Stomach (tissue), 19 donors: Measurements from ENCODE around the gene PANK1. TPM values are rescaled to one million over a fixed set of nuclear protein-coding genes. Genes with fewer than 3 reads are reported as not detected.

Experiments used
- DNase-seq, 2 donors: peaks; one replicate each; pipeline versions ENCODE4 v3.0.0 to v3.0.0-alpha.2; 2013 to 2019
- H3K27ac ChIP-seq, 5 donors: fragments of 200-600 bp in 4 of 5; sonication (generic) in 4 of 5; one replicate each; pipeline ENCODE4 v1.5.1; 2013 to 2019; ENCODE audit warnings: mild to moderate bottlenecking in 1 of 5, moderate library complexity in 1 of 5
- H3K27me3 ChIP-seq, 3 donors: fragments of 200-600 bp; sonication (generic); one replicate each; pipeline ENCODE4 v1.5.1; 2017 to 2019; ENCODE audit warnings: mixed run types in 1 of 3
- H3K36me3 ChIP-seq, 4 donors: fragments of 200-600 bp; sonication (generic); 1 replicate in 3 of 4; 2 replicates in 1 of 4; pipeline ENCODE4 v1.5.1; 2016 to 2019
- H3K4me1 ChIP-seq, 4 donors: fragments of 200-600 bp; sonication (generic); one replicate each; pipeline ENCODE4 v1.5.1; 2016 to 2019
- H3K4me3 ChIP-seq, 4 donors: fragments of 200-600 bp; sonication (generic) in 3 of 4; one replicate each; pipeline ENCODE4 v1.5.1; 2016 to 2019; ENCODE audit warnings: mild to moderate bottlenecking in 1 of 4
- H3K9me3 ChIP-seq, 4 donors: fragments of 200-600 bp; sonication (generic); one replicate each; pipeline ENCODE4 v1.5.1; 2016 to 2019
- CTCF ChIP-seq, 7 experiments: fragments of 450-650 bp in 4 of 7; fragments of 200-600 bp in 3 of 7; sonication (generic) in 3 of 7; IDR thresholded peaks; one replicate each; pipeline ENCODE4 v1.5.1; 2016 to 2019; ENCODE audit warnings: antibody characterized with exemption in 7 of 7, control low read depth in 2 of 7, mild to moderate bottlenecking in 1 of 7
- EP300 ChIP-seq: sonication (generic); formaldehyde crosslinking; IDR thresholded peaks from one replicate; pipeline ENCODE4 v1.6.1; 2017; ENCODE audit warnings: antibody characterized with exemption
- POLR2A ChIP-seq, 4 donors: fragments of 450-650 bp; IDR thresholded peaks; one replicate each; pipeline ENCODE4 v1.6.1; 2016; ENCODE audit warnings: antibody characterized with exemption in 4 of 4, control low read depth in 2 of 4, mild to moderate bottlenecking in 1 of 4, moderate library complexity in 1 of 4
- POLR2AphosphoS5 ChIP-seq, 3 donors: sonication (generic); formaldehyde crosslinking; IDR thresholded peaks; one replicate each; pipeline ENCODE4 v1.6.1; 2016; ENCODE audit warnings: antibody characterized with exemption in 3 of 3
- WGBS, 5 donors: extraction: QIAGEN DNeasy Blood & Tissue Kit in 3 of 5; methylation state at CpG; one replicate each; pipeline versions ENCODE4 v1.1.5 to v1.1.7; 2013 to 2018; 5-methylcytosine and 5-hydroxymethylcytosine counted together
- intact Hi-C: fragments of 100-400 bp; cut with DNase I; formaldehyde crosslinking; loops from one replicate; pipeline ENCODE4 v1.15.1; 2023; ENCODE audit warnings: low total_unique reads
- long read RNA-seq, 10 donors: transcript quantifications; one replicate each; lab custom pipeline, GENCODE V29; 2026
- polyA plus RNA-seq, 3 donors: library from polyadenylated mRNA; stranded (reverse); fragments of 200-250 nt; gene quantifications; one replicate each; pipeline ENCODE4 v1.2.3, GENCODE V29; 2013
- total RNA-seq, 5 donors: library from RNA; depleted of rRNA; stranded (reverse); fragments of >200 nt; gene quantifications; one replicate each; pipeline versions ENCODE4 v1.1.0 to v1.2.3, GENCODE V29; 2014 to 2016
- donor health status: healthy with polysubstance abuse.
- donor health status: Bipolar disorder and iron deficiency.
- donor health status: healthy.

The PANK1 gene
- total RNA-seq (1 to 10 TPM in 4 of 5 donors, not detected in 1; 1.8 to 7.4 (median 6.7) TPM), polyA plus RNA-seq (1 to 10 TPM; 2.0 to 4.6 (median 3.1) TPM)
- long read RNA-seq, donor 1 = 0 reads
- long read RNA-seq, donor 2, full-length matches to known transcripts = 2 of 2 reads
- long read RNA-seq, donor 2, partial matches to known transcripts = 0 of 2 reads
- long read RNA-seq, donor 2, other reads (novel, unspliced or antisense) = 0 of 2 reads
- long read RNA-seq, donor 3, full-length matches to known transcripts = 1 of 1 reads
- long read RNA-seq, donor 3, partial matches to known transcripts = 0 of 1 reads
- long read RNA-seq, donor 3, other reads (novel, unspliced or antisense) = 0 of 1 reads
- long read RNA-seq, donor 4 = 0 reads
- long read RNA-seq, donor 5, full-length matches to known transcripts = 4 of 4 reads
- long read RNA-seq, donor 5, partial matches to known transcripts = 0 of 4 reads
- long read RNA-seq, donor 5, other reads (novel, unspliced or antisense) = 0 of 4 reads
- long read RNA-seq, donor 6, full-length matches to known transcripts = 6 of 6 reads
- long read RNA-seq, donor 6, partial matches to known transcripts = 0 of 6 reads
- long read RNA-seq, donor 6, other reads (novel, unspliced or antisense) = 0 of 6 reads
- long read RNA-seq, donor 7, full-length matches to known transcripts = 1 of 1 reads
- long read RNA-seq, donor 7, partial matches to known transcripts = 0 of 1 reads
- long read RNA-seq, donor 7, other reads (novel, unspliced or antisense) = 0 of 1 reads
- long read RNA-seq, donor 8, full-length matches to known transcripts = 6 of 6 reads
- long read RNA-seq, donor 8, partial matches to known transcripts = 0 of 6 reads
- long read RNA-seq, donor 8, other reads (novel, unspliced or antisense) = 0 of 6 reads
- long read RNA-seq, donor 9 = 0 reads
- long read RNA-seq, donor 10 = 0 reads

- Histone ChIP-seq H3K4me1 (peaks cover 12 to 52% (median 25%) of the 10 kb centered on the region in 4 donors), H3K27ac (peak within 1 kb of the TSS; percentile 85 to 94 (median 91)), H3K36me3 (no peaks in the 10 kb centered on the region), H3K9me3 (no peaks in the 10 kb centered on the region), H3K27me3 (no peaks in the 10 kb centered on the region), H3K4me3 (peak within 1 kb of the TSS; percentile 80 to 97 (median 88))
- intact Hi-C loops = no loop called here
- WGBS, 5 donors = 0 to 1% (median 1%) methylated on average over 30 to 56 of the region's 56 CpGs
- TF ChIP-seq POLR2AphosphoS5 (IDR thresholded peaks at IDR 0.05) = peak; percentile 25 to 65 (median 34)
- TF ChIP-seq EP300 = no peak
- peak; percentile 78 to 92 for DNase-seq
These were observed at the start of gene PANK1 for GRCh38 chr10:89644967-89645741. Gene PANK1, minus strand, starts transcription at chr10:89645242. Its CDS starts 351 bp downstream, at chr10:89644891.

- 85 to 98% (median 95%) methylated on average over 5 of the region's 5 CpGs for WGBS, 5 donors
These were observed 48.1 kb upstream of the PANK1 start for GRCh38 chr10:89693176-89693575.

GRCh38 chr10:89692416-89692815 is 47.4 kb upstream of the PANK1 start:
- TF ChIP-seq POLR2AphosphoS5 (IDR thresholded peaks at IDR 0.05) = no peak
- TF ChIP-seq POLR2A (IDR thresholded peaks at IDR 0.05) = no peak
- TF ChIP-seq CTCF (IDR thresholded peaks at IDR 0.05) = no peak
- no peak for TF ChIP-seq EP300
- intact Hi-C loops = no loop called here
- Histone ChIP-seq H3K4me1 (no peaks in the 10 kb centered on the region), H3K27ac (no peak overlapping the region), H3K27me3 (no peaks in the 10 kb centered on the region), H3K36me3 (no peaks in the 10 kb centered on the region), H3K9me3 (no peaks in the 10 kb centered on the region), H3K4me3 (no peak overlapping the region)
- WGBS, 5 donors = 74 to 91% (median 83%) methylated on average over 4 of the region's 4 CpGs
- DNase-seq = no peak

More at GRCh38 chr10:89693176-89693575, 48.1 kb upstream of the PANK1 start:
- Histone ChIP-seq H3K27ac (no peak overlapping the region), H3K4me3 (no peak overlapping the region), H3K4me1 (no peaks in the 10 kb centered on the region), H3K27me3 (no peaks in the 10 kb centered on the region), H3K36me3 (no peaks in the 10 kb centered on the region), H3K9me3 (no peaks in the 10 kb centered on the region)
- DNase-seq = no peak
- intact Hi-C loops = no loop called here
- TF ChIP-seq EP300 = no peak
- no peak for TF ChIP-seq POLR2AphosphoS5 (IDR thresholded peaks at IDR 0.05)
- no peak for TF ChIP-seq CTCF (IDR thresholded peaks at IDR 0.05)
- TF ChIP-seq POLR2A (IDR thresholded peaks at IDR 0.05) = no peak

- no peak overlapping the region for H3K27ac ChIP-seq
- TF ChIP-seq POLR2A (IDR thresholded peaks at IDR 0.05) (no peak), EP300 (no peak), CTCF (IDR thresholded peaks at IDR 0.05) (no peak), POLR2AphosphoS5 (IDR thresholded peaks at IDR 0.05) (no peak)
- H3K9me3 ChIP-seq = no peaks in the 10 kb centered on the region
- H3K36me3 ChIP-seq = no peaks in the 10 kb centered on the region
- intact Hi-C loops = no loop called here
- WGBS, 5 donors = 45 to 84% (median 69%) methylated on average over 2 of the region's 2 CpGs
- DNase-seq = no peak
- no peaks in the 10 kb centered on the region for H3K4me1 ChIP-seq
- no peak overlapping the region for H3K4me3 ChIP-seq
- H3K27me3 ChIP-seq = no peaks in the 10 kb centered on the region
These were observed 45.0 kb upstream of the PANK1 start for GRCh38 chr10:89690027-89690426.
